DLD1 (cell line): ENCODE results near the gene MORC3.

Experiments
- in situ Hi-C: cut with HindIII; loops from 2 replicates; pipeline ENCODE4 v1.10.0; 2017; ENCODE audit warnings: low sequenced_read_pairs

Gene MORC3

GRCh38 chr21:36419996-36420395, 100.0 kb downstream of the MORC3 start:
- in situ Hi-C loops: no loop called here

- in situ Hi-C loops: no loop called here
These were observed 100.8 kb downstream of the MORC3 start for GRCh38 chr21:36420571-36421339.

DNA sequence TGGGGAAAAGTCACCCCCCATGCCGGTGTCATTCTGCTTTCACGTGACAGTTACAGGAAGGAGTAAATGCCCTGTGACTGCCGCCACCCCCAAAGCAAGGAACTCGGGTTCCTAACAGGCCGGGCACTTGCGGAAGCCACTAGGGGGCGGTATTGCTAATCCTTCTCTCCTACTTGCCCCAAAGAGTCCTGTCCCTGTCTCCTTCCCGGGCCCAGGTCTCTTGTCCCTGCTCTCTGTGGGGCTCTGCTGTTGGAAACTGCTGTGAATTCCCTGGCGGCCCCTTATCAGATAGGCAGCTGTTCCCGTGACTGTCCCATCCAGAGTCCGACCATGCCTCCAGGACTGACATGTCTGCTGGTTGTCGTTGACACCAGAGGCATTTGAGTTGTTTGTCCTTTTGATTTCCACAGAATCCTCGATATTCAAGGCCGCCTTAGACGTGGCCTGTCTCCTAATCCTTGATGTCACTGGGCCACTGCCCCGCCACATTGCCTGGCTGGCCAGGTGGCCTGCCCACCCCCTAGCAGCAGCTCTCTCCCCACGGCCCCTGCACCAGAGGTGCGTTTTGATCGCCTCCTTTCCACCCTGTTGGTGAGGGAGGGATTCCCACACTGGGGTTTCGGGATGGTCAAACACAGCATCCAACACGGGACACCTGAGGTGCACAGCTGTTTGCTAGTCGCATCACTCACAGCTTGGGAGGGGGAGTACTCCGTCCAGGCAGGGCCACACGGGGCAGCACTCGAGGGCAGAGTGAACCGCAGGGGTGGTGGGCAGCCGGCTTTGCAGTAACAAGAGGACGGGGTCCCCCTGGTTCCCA, 102.5 kb downstream of the MORC3 start:
- in situ Hi-C loops: no loop called here

- in situ Hi-C loops: no loop called here
These were observed 103.9 kb downstream of the MORC3 start for GRCh38 chr21:36423771-36424433.

- in situ Hi-C loops: no loop called here
These were observed 104.6 kb downstream of the MORC3 start for GRCh38 chr21:36424592-36424991.

- in situ Hi-C loops: no loop called here
These were observed 105.3 kb downstream of the MORC3 start for GRCh38 chr21:36425286-36425685.
